ENCODE data around the gene CCT3. TPM values are rescaled to one million over a fixed set of nuclear protein-coding genes. Genes with fewer than 3 reads are reported as not detected.
A peak's percentile ranks its signal among the peaks of the same experiment; 100 is the strongest.

Gene CCT3
- polyA plus RNA-seq, 2 donors: 61.2 to 149 TPM

DNA sequence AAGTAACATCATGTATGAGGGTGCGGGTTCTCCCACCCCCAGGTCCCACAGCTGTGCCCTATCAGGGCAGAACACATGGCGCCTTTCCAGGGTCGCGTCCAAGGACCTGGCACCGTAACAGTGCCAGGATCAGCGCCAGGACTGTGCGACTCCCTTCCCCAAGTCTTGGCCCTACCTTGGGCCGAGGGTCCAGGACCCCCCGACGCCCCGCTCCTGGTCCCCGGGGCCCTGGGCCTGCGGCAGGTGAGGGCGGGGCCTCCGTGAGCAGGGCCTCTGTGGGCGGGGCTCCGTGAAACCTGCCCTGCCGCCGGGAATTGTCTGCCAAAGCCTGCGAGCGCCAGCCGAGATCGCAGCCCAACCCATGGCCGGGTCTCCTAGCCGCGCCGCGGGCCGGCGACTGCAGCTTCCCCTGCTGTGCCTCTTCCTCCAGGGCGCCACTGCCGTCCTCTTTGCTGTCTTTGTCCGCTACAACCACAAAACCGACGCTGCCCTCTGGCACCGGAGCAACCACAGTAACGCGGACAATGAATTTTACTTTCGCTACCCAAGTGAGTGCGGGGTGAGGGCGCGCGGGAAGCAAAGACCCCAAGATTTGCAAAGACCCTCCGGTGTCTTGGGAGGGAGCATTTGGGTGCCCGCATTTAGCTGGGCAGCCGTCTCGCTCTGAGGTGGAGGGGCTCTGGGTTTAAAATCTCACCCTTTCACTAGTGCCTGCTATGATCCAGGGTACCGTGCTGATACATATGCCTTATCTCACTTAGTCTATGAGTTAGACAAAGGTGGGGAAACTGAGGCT, 31.0 kb upstream of the CCT3 start, which contains the start of gene RHBG:
Gene RHBG, plus strand, starts transcription at position 323 of the 796 bp plus-strand sequence. Its CDS starts 39 bp downstream, at position 362.
- no peaks in the 10 kb centered on the region for H3K27me3 ChIP-seq (ENCODE audit: control insufficient read depth in 1 of 2, insufficient read depth in 2 of 2, low read length in 2 of 2)
- no peaks in the 10 kb centered on the region for H3K9me3 ChIP-seq (ENCODE audit: control insufficient read depth in 2 of 2, insufficient read depth in 1 of 2, low read depth in 1 of 2, low read length in 1 of 2)
- WGBS, 2 donors: 11 to 12% methylated on average over 47 to 48 of the region's 48 CpGs
- peaks cover 0 to 7% of the 10 kb centered on the region in 2 donors for H3K4me1 ChIP-seq (ENCODE audit: control insufficient read depth in 2 of 2, insufficient read depth in 2 of 2, low read length in 1 of 2)
- peak within 1 kb of the TSS in 1 of 2 donors; percentile 28 for H3K27ac ChIP-seq (ENCODE audit: low read depth in 2 of 2, low read length in 1 of 2)
- H3K4me3 ChIP-seq (ENCODE audit: low read depth in 1 of 2, low read length in 2 of 2): peak within 1 kb of the TSS; percentile 61 to 62
- no peaks in the 10 kb centered on the region for H3K36me3 ChIP-seq (ENCODE audit: control insufficient read depth in 2 of 2, insufficient read depth in 2 of 2, low read length in 1 of 2)

DNA sequence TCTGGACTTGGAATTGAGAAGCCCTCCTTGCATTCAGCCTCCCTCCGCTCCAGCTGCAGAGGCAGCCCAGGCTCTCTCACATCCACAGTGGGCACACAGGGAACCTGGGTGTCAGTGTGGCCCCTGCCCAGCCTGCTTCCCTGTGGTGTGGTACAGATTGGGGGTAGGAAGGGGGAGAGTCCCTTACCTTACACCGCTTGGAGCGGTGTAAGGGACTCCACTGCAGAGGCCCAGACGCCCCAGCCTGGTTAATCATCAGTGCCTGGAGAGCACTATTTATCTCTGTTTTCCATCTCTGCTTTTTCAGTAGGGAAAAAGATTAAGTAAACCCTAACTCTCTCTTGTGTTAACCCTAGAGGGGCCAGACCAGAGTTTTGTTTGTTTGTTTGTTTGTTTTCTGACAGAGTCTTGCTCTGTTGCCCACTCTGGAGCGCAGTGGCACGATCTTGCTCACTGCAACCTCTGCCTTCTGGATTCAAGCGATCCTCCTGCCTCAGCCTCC, 30.1 kb upstream of the CCT3 start:
- H3K9me3 ChIP-seq (ENCODE audit: control insufficient read depth in 2 of 2, insufficient read depth in 1 of 2, low read depth in 1 of 2, low read length in 1 of 2): no peaks in the 10 kb centered on the region
- H3K4me3 ChIP-seq (ENCODE audit: low read depth in 1 of 2, low read length in 2 of 2): no peak overlapping the region
- no peaks in the 10 kb centered on the region for H3K36me3 ChIP-seq (ENCODE audit: control insufficient read depth in 2 of 2, insufficient read depth in 2 of 2, low read length in 1 of 2)
- no peak overlapping the region for H3K27ac ChIP-seq (ENCODE audit: low read depth in 2 of 2, low read length in 1 of 2)
- 85 to 89% methylated on average over 7 of the region's 7 CpGs for WGBS, 2 donors
- H3K4me1 ChIP-seq (ENCODE audit: control insufficient read depth in 2 of 2, insufficient read depth in 2 of 2, low read length in 1 of 2): peaks cover 0 to 7% of the 10 kb centered on the region in 2 donors
- no peaks in the 10 kb centered on the region for H3K27me3 ChIP-seq (ENCODE audit: control insufficient read depth in 1 of 2, insufficient read depth in 2 of 2, low read length in 2 of 2)

DNA sequence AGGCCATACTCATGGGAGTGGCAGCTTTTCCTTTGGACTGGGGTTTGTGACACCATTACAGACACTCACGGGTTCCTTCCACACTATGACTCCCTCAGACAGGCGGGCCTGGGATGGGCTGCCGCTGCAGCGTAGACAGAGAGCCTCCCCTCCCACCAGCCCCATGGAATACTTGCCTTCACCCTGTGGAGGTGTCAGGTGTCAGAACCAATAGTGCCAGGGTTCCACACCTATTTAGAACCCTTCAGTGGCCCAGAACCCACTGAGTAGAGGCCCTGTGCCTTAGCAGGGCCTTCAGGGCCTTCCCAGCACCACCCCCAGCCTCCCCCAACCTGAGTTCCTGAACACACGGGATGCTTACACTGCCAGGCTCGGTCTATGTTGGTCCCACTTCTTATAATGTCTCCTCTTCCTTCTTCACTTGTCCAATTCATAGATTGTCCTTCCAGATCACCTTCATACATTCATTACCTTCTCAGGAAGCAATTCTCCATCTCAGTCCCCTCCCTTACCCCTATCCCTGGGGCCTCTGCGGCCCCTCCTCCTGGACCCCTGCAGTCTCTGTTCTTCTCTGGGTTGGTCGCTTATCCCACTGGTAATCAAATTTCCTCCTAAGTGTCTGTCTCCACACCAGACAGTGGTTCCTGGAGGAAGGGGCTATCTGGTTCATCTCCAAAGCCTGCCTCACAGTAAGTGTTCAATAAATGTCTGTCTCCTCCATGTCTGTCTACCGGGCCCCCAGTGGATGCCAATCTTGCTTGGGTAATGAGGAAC, 29.5 kb upstream of the CCT3 start:
- Histone ChIP-seq H3K4me1 (ENCODE audit: control insufficient read depth in 2 of 2, insufficient read depth in 2 of 2, low read length in 1 of 2) (peaks cover 0 to 7% of the 10 kb centered on the region in 2 donors), H3K27ac (ENCODE audit: low read depth in 2 of 2, low read length in 1 of 2) (no peak overlapping the region), H3K27me3 (ENCODE audit: control insufficient read depth in 1 of 2, insufficient read depth in 2 of 2, low read length in 2 of 2) (no peaks in the 10 kb centered on the region), H3K9me3 (ENCODE audit: control insufficient read depth in 2 of 2, insufficient read depth in 1 of 2, low read depth in 1 of 2, low read length in 1 of 2) (no peaks in the 10 kb centered on the region), H3K36me3 (ENCODE audit: control insufficient read depth in 2 of 2, insufficient read depth in 2 of 2, low read length in 1 of 2) (no peaks in the 10 kb centered on the region), H3K4me3 (ENCODE audit: low read depth in 1 of 2, low read length in 2 of 2) (no peak overlapping the region)
- WGBS, 2 donors: 88% methylated on average over 9 of the region's 9 CpGs

DNA sequence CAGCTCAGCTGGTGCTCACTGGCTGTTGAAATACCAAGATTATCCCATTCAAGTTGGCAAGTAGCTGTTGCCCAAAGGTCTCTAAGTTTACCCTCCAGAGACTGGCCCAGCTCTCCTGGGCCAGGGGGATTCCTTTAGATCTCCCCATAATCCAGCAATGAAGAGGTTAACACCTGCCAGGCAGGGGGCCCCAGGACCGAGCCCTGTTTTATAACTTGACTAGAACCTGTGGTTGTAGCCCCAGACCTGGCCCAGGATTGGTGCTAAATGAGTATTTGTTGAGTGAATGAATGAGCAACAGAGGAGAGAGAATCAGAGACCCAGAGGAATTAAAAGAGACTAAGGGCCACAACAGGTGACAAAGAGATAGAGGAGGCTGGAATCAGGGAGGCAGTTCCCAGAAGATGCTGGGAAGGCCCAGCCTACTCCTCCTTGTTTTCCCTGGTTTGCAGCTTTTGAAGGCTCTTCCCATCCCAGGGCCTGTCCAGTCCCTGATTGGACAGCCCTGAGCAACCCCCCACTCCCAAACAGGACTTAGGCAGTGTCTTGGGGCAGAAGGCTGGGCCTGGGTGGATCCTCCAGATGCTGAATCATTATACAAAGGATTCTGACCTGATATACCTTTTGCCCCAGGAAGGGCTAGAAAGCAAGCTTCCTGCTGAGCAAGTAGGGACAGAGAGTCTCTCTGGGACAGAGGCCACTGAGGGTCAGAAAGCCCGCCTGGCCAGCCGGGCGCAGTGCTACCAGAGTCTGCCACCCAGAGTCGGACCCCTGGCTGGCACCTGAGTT, 28.5 kb upstream of the CCT3 start:
- Histone ChIP-seq H3K27me3 (ENCODE audit: control insufficient read depth in 1 of 2, insufficient read depth in 2 of 2, low read length in 2 of 2) (no peaks in the 10 kb centered on the region), H3K4me3 (ENCODE audit: low read depth in 1 of 2, low read length in 2 of 2) (no peak overlapping the region), H3K36me3 (ENCODE audit: control insufficient read depth in 2 of 2, insufficient read depth in 2 of 2, low read length in 1 of 2) (no peaks in the 10 kb centered on the region), H3K4me1 (ENCODE audit: control insufficient read depth in 2 of 2, insufficient read depth in 2 of 2, low read length in 1 of 2) (peaks cover 0 to 7% of the 10 kb centered on the region in 2 donors), H3K27ac (ENCODE audit: low read depth in 2 of 2, low read length in 1 of 2) (peak overlapping the region in 1 of 2 donors; percentile 69), H3K9me3 (ENCODE audit: control insufficient read depth in 2 of 2, insufficient read depth in 1 of 2, low read depth in 1 of 2, low read length in 1 of 2) (no peaks in the 10 kb centered on the region)
- 83 to 84% methylated on average over 5 of the region's 5 CpGs for WGBS, 2 donors

DNA sequence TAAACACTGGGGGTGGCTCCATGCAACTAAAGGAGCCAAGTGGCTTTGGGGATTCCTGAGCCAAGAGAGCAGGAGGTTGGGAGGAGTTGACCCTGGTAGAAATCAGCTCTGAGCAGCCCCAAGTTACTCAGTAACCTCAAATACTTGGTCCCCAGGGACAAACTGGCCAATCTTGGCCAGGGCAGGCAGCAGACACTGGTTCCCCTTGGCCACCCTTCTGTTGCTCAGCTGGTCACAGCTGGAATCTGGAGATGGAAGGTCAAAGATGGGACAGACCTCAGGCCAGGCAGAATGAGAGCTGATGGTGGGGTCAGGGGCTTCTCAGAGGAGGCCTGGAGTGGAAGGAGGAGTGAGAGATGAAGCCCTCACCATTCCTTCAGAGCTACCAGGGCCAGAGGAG, 27.7 kb upstream of the CCT3 start:
- Histone ChIP-seq H3K4me1 (ENCODE audit: control insufficient read depth in 2 of 2, insufficient read depth in 2 of 2, low read length in 1 of 2) (peaks cover 0 to 7% of the 10 kb centered on the region in 2 donors), H3K4me3 (ENCODE audit: low read depth in 1 of 2, low read length in 2 of 2) (no peak overlapping the region), H3K27ac (ENCODE audit: low read depth in 2 of 2, low read length in 1 of 2) (no peak overlapping the region), H3K9me3 (ENCODE audit: control insufficient read depth in 2 of 2, insufficient read depth in 1 of 2, low read depth in 1 of 2, low read length in 1 of 2) (no peaks in the 10 kb centered on the region), H3K27me3 (ENCODE audit: control insufficient read depth in 1 of 2, insufficient read depth in 2 of 2, low read length in 2 of 2) (no peaks in the 10 kb centered on the region), H3K36me3 (ENCODE audit: control insufficient read depth in 2 of 2, insufficient read depth in 2 of 2, low read length in 1 of 2) (no peaks in the 10 kb centered on the region)

DNA sequence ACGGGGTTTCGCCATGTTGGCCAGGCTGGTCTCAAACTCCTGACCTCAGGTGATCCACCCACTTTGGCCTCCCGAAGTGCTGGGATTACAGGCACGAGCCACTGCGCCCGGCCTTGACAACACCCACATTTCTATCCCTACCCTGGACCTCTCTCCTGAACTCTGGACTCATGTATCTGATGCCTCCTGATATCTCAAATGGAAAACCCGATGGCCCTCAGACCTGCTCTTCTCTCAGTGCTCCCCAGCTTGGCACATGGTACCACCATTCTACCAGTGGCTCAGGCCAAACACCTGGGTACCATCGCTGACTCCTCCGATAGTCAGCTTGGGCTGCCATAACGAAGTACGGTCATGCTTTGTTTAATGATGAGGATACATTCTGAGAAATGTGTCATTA, 22.4 kb upstream of the CCT3 start:
- no peaks in the 10 kb centered on the region for H3K27me3 ChIP-seq (ENCODE audit: control insufficient read depth in 1 of 2, insufficient read depth in 2 of 2, low read length in 2 of 2)
- peaks cover 0 to 5% of the 10 kb centered on the region in 2 donors for H3K4me1 ChIP-seq (ENCODE audit: control insufficient read depth in 2 of 2, insufficient read depth in 2 of 2, low read length in 1 of 2)
- 86 to 94% methylated on average over 11 of the region's 11 CpGs for WGBS, 2 donors
- no peak overlapping the region for H3K4me3 ChIP-seq (ENCODE audit: low read depth in 1 of 2, low read length in 2 of 2)
- no peaks in the 10 kb centered on the region for H3K9me3 ChIP-seq (ENCODE audit: control insufficient read depth in 2 of 2, insufficient read depth in 1 of 2, low read depth in 1 of 2, low read length in 1 of 2)
- H3K36me3 ChIP-seq (ENCODE audit: control insufficient read depth in 2 of 2, insufficient read depth in 2 of 2, low read length in 1 of 2): no peaks in the 10 kb centered on the region
- H3K27ac ChIP-seq (ENCODE audit: low read depth in 2 of 2, low read length in 1 of 2): no peak overlapping the region

DNA sequence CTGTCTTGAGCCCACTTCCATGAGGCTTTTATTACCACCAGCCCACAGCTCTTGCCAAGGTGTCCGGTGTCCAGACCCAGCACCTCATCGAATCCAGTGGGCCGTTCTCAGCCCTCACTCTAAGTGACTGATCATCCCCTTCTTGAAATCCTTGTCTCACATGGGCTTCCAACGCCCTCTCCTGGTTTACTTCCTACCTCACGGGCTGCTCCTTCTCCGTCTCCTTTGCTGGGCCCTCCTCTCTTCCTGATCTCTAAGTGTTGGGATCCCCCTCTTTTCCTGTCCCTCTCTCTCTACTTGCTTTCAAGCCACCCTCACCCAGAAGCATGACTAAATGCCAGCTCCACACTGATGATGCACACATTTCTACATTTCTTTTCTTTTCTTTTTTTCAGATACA, 21.9 kb upstream of the CCT3 start:
- Histone ChIP-seq H3K27ac (ENCODE audit: low read depth in 2 of 2, low read length in 1 of 2) (no peak overlapping the region), H3K4me1 (ENCODE audit: control insufficient read depth in 2 of 2, insufficient read depth in 2 of 2, low read length in 1 of 2) (peaks cover 0 to 5% of the 10 kb centered on the region in 2 donors), H3K36me3 (ENCODE audit: control insufficient read depth in 2 of 2, insufficient read depth in 2 of 2, low read length in 1 of 2) (no peaks in the 10 kb centered on the region), H3K4me3 (ENCODE audit: low read depth in 1 of 2, low read length in 2 of 2) (no peak overlapping the region), H3K27me3 (ENCODE audit: control insufficient read depth in 1 of 2, insufficient read depth in 2 of 2, low read length in 2 of 2) (no peaks in the 10 kb centered on the region), H3K9me3 (ENCODE audit: control insufficient read depth in 2 of 2, insufficient read depth in 1 of 2, low read depth in 1 of 2, low read length in 1 of 2) (no peaks in the 10 kb centered on the region)
- 44 to 49% methylated on average over 6 of the region's 6 CpGs for WGBS, 2 donors

DNA sequence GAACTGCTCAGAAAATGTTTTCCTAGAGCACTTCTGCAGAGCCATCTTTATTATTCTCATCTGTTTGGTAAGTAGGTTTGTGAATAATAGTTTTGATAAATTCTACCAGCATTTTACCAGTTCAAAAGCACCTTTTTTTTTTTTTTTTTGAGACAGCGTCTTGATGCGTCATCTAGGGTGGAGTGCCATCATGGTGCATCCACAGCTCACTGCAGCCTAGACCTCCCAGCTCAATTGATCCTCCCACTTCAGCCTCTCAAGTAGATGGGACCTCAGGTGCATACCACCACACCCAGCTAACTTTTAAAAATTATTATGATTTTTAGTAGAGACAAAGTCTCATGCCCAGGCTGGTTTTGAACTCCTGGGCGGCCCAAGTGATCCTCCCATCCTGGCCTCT, 21.2 kb upstream of the CCT3 start:
- Histone ChIP-seq H3K4me1 (ENCODE audit: control insufficient read depth in 2 of 2, insufficient read depth in 2 of 2, low read length in 1 of 2) (peaks cover 0 to 5% of the 10 kb centered on the region in 2 donors), H3K36me3 (ENCODE audit: control insufficient read depth in 2 of 2, insufficient read depth in 2 of 2, low read length in 1 of 2) (no peaks in the 10 kb centered on the region), H3K27me3 (ENCODE audit: control insufficient read depth in 1 of 2, insufficient read depth in 2 of 2, low read length in 2 of 2) (no peaks in the 10 kb centered on the region), H3K4me3 (ENCODE audit: low read depth in 1 of 2, low read length in 2 of 2) (no peak overlapping the region), H3K9me3 (ENCODE audit: control insufficient read depth in 2 of 2, insufficient read depth in 1 of 2, low read depth in 1 of 2, low read length in 1 of 2) (no peaks in the 10 kb centered on the region), H3K27ac (ENCODE audit: low read depth in 2 of 2, low read length in 1 of 2) (no peak overlapping the region)
- WGBS, 2 donors: 93 to 94% methylated on average over 3 of the region's 3 CpGs

DNA sequence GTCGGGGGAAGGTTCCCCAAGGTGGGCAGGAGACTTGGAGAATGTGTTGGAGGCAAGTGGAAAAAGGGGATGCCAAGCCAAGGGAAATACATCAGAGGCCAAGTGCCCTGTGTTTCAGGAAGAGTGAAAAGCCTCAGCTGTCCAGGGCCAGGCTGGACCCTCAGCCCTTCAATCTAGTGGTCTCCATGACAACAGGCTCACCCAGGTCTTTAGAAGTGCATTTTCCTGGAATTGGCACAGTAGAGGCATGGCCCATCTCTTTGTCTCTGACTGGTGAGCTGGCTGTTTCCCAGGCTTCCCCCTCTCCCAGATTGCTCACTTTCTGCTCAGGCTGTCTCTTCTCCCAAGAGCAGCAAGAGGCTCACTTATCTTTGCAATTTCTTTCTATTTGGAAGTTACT, 20.5 kb upstream of the CCT3 start:
- no peak overlapping the region for H3K27ac ChIP-seq (ENCODE audit: low read depth in 2 of 2, low read length in 1 of 2)
- H3K27me3 ChIP-seq (ENCODE audit: control insufficient read depth in 1 of 2, insufficient read depth in 2 of 2, low read length in 2 of 2): no peaks in the 10 kb centered on the region
- WGBS, 2 donors: 78 to 85% methylated on average over 1 of the region's 1 CpG

More for the DNA sequence above, 20.5 kb upstream of the CCT3 start:
- H3K36me3 ChIP-seq (ENCODE audit: control insufficient read depth in 2 of 2, insufficient read depth in 2 of 2, low read length in 1 of 2): no peaks in the 10 kb centered on the region
- H3K4me1 ChIP-seq (ENCODE audit: control insufficient read depth in 2 of 2, insufficient read depth in 2 of 2, low read length in 1 of 2): peaks cover 0 to 5% of the 10 kb centered on the region in 2 donors
- no peaks in the 10 kb centered on the region for H3K9me3 ChIP-seq (ENCODE audit: control insufficient read depth in 2 of 2, insufficient read depth in 1 of 2, low read depth in 1 of 2, low read length in 1 of 2)
- H3K4me3 ChIP-seq (ENCODE audit: low read depth in 1 of 2, low read length in 2 of 2): no peak overlapping the region
